ENCODE measurements around the gene HDAC4.

GRCh38 chr2:239278941-239279365 lies 121.9 kb downstream of the HDAC4 start:
- no peak for TF ChIP-seq CTCF (IDR thresholded peaks at IDR 0.05; ENCODE audit: control extremely low read depth in 1 of 3, insufficient read depth in 1 of 3, low read depth in 1 of 3, low read length in 3 of 3)
- no peak for TF ChIP-seq EZH2 (IDR thresholded peaks at IDR 0.05; ENCODE audit: low read depth, low read length, severe bottlenecking)
- TF ChIP-seq CBX5 (IDR thresholded peaks at IDR 0.05; ENCODE audit: low read depth, low read length): no peak
- no peak for TF ChIP-seq TCF12 (IDR thresholded peaks at IDR 0.05; ENCODE audit: low read depth, low read length)
- no peak for TF ChIP-seq SIN3A (conservative IDR thresholded peaks at IDR 0.05 in 1 of 2, IDR thresholded peaks at IDR 0.05 in 1 of 2; ENCODE audit: low read depth in 1 of 2, low read length in 2 of 2)
- no peak for TF ChIP-seq BACH1 (IDR thresholded peaks at IDR 0.05; ENCODE audit: low read length)
- TF ChIP-seq POLR2AphosphoS5 (IDR thresholded peaks at IDR 0.05; ENCODE audit: low read depth, low read length): no peak

All from H1 (cell line).